Measurements from ENCODE around the gene PLEKHA5. TPM values are rescaled to one million over a fixed set of nuclear protein-coding genes. Genes with fewer than 3 reads are reported as not detected.
"Not testable (repeated sequence)": the region's sequence is repeated elsewhere in the genome, so short reads cannot be mapped to it uniquely, and the experiment has no call there.

The PLEKHA5 gene
- total RNA-seq, 1 experiment from 2014 or later = 10.8 TPM

DNA sequence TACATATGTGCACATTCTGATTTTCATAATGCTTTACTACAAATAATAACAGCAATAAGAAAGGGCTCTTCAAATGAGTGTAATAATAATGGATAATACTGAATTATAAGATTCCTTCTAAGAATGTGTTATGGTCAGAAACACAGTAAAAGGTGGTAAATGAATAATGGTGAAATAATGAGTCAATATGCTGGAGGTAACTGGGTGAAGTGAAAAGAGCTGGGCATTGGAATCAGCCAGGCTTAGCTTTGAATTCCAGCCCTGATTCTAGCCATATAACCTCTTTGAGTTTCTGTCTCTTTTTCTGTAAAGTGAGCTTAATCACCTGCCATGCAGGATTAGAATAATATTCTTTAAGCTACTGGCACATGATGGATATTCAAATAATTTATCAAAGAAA, 39.1 kb downstream of the PLEKHA5 start:
- DNase-seq (ENCODE audit: low spot score) = no peak

DNA sequence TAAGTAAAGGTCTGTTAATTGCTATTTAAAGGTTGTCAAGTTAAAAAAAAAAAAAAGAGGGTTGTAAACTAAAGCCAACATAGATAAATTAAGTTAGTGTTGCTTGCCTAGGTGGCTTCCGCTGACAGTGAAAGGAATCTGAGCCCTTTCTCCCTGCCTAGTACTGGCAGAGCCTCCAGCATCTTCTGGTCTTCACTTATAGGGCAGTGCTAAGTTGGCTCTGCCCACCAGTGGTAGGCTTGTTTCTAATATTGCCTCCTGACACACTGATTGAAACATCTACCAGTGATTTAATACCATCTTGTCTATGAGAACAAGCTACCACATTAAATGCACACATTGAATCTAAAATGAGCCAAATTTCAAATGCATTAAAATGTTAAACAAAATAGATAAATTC, 39.7 kb downstream of the PLEKHA5 start:
- no peak for DNase-seq (ENCODE audit: low spot score)

DNA sequence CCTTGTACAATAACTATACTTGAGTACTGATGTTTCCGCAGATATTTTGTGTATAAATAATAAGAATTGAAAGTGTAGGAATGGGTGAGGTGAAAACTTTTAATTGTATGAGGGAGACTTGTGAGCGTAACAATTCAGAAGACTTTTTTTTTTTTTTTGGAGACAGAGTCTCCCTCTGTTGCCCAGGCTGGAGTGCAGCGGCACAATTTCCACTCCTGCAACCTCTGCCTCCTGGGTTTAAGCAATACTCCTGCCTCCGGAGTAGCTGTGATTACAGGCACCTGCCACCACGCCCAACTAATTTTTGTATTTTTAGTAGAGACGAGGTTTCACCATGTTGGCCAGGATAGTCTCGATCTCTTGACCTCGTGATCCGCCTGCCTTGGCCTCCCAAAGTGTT, 40.8 kb downstream of the PLEKHA5 start:
- DNase-seq (ENCODE audit: low spot score) = not testable (repeated sequence)

- DNase-seq (ENCODE audit: low spot score) = no peak
Measured at GRCh38 chr12:19171731-19172130, 42.2 kb downstream of the PLEKHA5 start.

GRCh38 chr12:19177754-19178153, 48.2 kb downstream of the PLEKHA5 start:
- DNase-seq (ENCODE audit: low spot score) = no peak

DNA sequence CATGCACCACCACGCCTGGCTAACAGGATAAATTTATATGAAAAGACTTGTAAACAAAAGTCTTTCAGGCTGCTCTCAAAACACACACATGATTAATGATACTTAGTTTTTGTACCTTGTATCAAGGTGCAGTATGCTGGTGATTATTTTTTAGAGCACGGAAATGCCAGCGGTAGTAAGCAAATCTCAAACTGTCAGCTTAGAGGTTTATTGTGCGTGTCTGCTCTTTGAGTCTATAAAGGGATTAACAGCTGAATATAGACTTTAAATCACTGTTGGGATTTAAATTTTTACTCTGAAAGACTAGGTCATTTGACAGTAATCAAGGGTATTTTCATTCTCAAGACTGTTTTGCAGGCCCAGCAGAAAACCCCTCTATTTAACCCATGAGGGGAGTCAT, 50.5 kb downstream of the PLEKHA5 start:
- no peak for DNase-seq (ENCODE audit: low spot score)

DNA sequence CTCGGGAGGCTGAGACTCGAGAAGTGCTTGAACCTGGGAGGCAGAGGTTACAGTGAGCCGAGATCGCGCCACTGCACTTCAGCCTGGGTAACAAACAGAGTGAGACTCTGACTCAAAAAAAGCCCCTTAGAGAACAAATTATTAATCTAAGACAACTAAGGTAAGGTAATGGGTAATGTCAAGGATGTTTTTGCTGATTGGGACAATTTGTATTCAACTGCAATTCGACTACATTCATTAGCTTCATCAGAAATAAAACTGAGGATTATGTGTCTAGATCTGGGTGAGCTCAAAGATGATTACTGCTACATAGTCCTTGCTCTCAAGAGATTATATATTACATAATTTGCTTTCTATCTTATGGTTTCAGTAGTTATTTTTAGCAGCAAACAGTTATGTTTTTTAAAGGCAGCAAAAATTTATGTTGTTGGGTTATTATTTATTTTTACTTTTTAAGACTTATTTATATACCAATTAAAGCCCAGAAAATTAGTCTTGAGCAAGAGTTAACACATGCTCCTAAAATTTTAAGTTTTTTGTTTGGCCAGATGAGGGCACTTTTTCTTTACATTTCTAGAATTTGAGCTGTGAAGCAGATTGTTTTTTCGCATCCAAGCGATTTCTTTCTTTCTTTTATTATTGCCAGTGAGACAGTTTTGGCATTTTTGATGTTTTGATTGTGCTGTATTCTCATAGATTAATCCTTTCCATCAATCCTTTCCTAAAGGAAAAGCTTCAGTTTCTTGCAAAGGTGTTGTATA, 52.3 kb downstream of the PLEKHA5 start:
- DNase-seq (ENCODE audit: low spot score) = no peak

DNA sequence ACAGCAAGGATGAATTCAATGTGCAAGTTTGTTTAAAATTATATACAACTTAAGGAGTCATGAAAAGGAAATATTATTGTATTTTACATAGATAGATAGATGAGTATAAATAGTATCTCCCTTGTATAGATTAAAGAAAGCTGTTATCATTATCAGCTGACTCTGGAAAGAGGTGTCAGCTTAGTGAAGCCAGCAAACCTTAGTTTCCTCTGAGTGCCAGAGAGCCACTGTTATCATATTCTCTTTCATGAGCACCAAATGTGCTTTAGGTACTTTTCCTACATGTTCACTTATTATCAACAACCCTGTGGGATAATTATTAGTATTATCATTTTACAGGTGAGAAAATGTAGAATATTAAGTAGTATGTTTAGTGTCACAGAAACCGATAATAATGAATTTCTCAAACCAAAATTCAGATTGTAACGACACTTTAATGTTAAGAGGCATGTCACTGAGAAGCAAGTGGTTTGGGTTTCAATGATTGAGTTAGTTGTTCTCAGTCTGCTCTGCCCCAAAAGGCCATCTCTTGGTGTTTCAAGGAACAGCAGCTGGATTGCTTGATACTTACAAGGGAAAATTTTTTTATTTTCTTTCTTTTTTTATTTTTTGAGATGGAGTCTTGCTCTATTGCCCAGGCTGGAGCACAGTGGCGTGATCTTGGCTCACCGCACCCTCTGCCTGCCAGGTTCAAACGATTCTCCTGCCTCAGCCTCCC, 53.7 kb downstream of the PLEKHA5 start:
- DNase-seq (ENCODE audit: low spot score) = no peak

GRCh38 chr12:19185262-19185929, 55.9 kb downstream of the PLEKHA5 start:
- DNase-seq (ENCODE audit: low spot score) = no peak

GRCh38 chr12:19186722-19187661, 57.5 kb downstream of the PLEKHA5 start:
- DNase-seq (ENCODE audit: low spot score) = peak; percentile 44

DNA sequence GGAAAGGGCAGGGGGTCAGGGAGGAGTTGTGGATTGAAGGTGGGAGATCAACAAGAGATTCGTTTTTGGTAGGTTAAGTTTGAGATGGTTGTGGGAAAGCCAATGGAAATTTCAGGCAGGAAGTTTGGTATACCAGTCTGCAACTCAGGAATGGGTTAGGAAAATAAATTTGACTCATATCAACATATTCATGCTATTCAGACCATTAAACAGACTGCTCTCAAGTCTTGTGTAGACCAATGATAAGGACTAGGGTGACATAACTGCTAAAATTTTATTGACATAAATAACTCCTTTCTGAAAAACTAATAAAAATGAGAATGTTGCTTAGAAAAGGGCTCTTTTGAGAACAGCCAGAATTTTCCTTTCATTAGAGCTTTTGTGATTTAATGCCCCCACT, 60.0 kb downstream of the PLEKHA5 start:
- no peak for DNase-seq (ENCODE audit: low spot score)

- peak; percentile 11 for DNase-seq (ENCODE audit: low spot score)
Measured at GRCh38 chr12:19190292-19191031, 60.9 kb downstream of the PLEKHA5 start.

DNA sequence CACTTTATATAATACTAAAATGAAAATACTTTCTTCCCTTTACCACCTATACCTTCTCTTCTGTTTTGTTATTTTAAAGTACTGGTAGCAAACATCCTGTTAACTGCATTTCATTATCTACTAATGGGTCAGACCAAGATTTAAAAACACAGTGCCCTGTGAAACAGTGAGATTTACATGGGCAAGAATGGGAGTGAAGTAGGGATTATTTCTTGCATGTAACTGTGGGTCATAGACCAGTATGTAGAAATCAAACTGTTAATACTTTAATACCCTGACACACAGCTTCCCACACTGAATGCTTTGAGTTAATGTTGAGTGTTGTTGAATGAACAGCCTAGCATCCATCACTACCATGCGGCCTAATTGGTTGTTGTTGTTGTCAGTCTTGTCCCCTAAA, 61.6 kb downstream of the PLEKHA5 start:
- no peak for DNase-seq (ENCODE audit: low spot score)

DNA sequence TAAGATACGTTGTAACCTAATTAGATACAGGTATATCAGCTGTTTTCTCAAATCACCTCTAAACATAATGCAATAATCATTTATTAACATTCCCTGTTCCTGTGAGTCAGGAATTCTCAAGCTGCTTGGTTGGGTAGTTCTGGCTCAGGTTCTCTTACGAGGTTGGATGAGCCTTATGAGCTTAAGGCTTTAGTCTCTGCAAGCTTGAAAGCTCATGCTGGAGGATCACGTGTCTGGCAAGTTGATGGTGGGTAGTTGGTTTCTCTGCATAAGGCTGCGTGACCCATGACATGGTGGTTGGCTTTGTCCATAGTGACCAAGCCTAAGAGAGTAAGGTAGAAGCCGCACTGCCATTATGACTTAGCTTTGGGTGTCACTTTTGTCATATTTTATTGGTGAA, 62.0 kb downstream of the PLEKHA5 start:
- no peak for DNase-seq (ENCODE audit: low spot score)

DNA sequence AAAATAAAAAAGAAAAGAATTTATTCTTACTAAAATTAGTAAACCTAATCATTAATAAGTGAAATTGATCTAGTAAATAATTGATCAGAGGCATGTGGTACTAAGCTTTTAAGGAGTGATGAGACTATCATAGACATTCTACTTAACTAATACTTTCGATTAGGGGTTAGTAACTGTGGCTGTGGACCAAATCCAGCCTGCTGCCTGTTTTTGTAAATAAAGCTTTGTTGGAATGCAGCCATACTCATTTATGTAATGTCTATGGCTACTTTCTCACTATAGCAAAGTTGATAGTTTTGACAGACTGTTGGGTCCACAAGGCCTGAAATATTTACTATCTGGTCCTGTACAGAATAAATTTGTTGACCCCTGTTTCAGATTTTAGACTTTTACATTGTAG, 63.2 kb downstream of the PLEKHA5 start:
- no peak for DNase-seq (ENCODE audit: low spot score)

GRCh38 chr12:19194963-19195362, 65.4 kb downstream of the PLEKHA5 start:
- DNase-seq (ENCODE audit: low spot score) = no peak

GRCh38 chr12:19196959-19197630, 67.6 kb downstream of the PLEKHA5 start:
- DNase-seq (ENCODE audit: low spot score) = no peak

GRCh38 chr12:19198272-19198671, 68.7 kb downstream of the PLEKHA5 start:
- DNase-seq (ENCODE audit: low spot score) = peak; percentile 60

DNA sequence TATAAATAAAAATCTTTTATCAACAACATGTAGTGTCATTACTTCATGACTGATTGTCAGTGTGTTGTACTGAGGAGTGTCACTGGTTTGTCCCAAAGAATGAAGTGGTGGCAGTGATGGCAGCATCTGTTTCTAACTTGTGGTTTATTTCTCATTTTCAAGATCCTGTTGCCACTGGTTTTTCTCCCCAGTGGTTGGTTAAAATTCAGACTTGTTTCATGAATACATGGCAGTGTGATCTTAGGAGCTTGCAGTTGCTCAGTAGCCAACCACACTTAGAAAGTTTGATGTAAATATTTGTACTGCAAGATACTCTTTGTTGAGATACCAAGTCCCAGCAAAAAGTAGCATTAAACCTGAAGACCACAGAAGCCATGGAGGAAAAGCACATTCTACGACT, 69.8 kb downstream of the PLEKHA5 start:
- no peak for DNase-seq (ENCODE audit: low spot score)

GRCh38 chr12:19200261-19200660, 70.7 kb downstream of the PLEKHA5 start:
- DNase-seq (ENCODE audit: low spot score) = no peak

All from A172 (cell line).